ENCODE results near the gene ZFP36.
"Not testable (repeated sequence)": the region's sequence is repeated elsewhere in the genome, so short reads cannot be mapped to it uniquely, and the experiment has no call there.

ZFP36 gene, protein sequence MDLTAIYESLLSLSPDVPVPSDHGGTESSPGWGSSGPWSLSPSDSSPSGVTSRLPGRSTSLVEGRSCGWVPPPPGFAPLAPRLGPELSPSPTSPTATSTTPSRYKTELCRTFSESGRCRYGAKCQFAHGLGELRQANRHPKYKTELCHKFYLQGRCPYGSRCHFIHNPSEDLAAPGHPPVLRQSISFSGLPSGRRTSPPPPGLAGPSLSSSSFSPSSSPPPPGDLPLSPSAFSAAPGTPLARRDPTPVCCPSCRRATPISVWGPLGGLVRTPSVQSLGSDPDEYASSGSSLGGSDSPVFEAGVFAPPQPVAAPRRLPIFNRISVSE

GRCh38 chr19:39406656-39407409 is at the start of gene ZFP36:
ZFP36 (plus strand) TSS chr19:39406847; CDS start chr19:39406905, 58 bp downstream.
- no peak for FAIRE-seq

DNA sequence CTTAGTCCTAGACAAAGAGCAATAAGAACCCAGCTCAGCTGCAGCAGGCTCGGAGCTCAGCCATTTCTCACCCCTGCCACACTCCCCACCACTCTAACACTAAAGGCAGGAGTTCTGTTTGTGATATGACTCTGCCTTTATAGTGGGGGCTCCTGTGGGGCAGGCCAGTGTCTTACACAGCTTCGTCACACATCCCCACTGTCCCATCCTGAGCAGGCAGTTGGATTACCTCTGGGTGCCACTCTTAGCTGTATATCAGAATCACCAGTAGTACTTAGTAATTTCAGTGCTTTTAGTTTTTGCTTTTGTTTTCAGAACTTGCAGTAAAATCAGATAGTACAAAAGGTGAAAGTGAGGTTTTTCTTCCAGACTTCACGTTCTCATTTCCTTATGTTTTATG is 47.6 kb upstream of the ZFP36 start:
- FAIRE-seq = no peak

- no peak for FAIRE-seq
These were observed 46.0 kb upstream of the ZFP36 start for GRCh38 chr19:39360599-39360998.

GRCh38 chr19:39362682-39363657 is 43.7 kb upstream of the ZFP36 start:
- FAIRE-seq = no peak

GRCh38 chr19:39363901-39364457 is 42.7 kb upstream of the ZFP36 start:
- FAIRE-seq = no peak

DNA sequence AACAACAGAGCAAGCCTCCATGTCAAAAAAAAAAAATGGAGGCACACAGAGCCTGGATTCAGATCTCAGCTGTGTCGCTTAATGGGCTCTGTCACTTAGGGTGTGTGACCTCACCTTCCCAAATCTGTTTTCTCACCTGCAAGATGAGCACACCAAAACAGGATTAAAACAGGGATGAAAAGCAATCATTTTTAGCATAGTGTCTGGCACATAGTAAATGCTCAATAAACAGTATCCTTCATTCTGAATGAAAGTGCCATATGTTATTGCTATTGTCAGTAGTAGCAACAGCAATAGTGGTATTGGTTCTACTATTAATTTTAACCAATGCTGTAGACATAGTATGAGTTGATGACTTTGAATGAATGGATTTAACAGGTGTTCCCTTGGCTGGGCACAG is 41.1 kb upstream of the ZFP36 start:
- no peak for FAIRE-seq

GRCh38 chr19:39369200-39369599 is 37.4 kb upstream of the ZFP36 start:
- FAIRE-seq = no peak

- FAIRE-seq = no peak
These were observed 35.9 kb upstream of the ZFP36 start for GRCh38 chr19:39370735-39371134.

GRCh38 chr19:39372047-39372802 is 34.4 kb upstream of the ZFP36 start:
- FAIRE-seq = no peak

DNA sequence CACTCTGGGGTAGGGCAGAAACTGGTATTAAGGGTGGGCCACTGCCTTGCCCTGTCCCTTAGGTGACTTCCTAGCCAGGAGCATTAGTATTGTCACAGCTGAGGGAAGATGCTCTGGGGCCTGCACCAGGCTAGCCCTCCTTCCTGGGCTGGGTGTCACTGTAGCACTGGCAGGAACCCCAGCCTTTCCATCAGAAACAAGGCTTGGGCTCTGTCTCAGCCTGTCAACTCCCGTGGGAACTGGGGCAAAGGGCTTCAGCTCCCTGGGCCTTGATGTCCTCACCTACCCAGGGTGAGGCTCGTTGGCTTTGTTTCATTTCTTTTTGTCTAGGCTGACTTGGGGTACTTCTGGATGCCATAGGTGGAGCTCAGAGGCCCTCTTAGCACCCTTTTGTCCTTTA is 33.7 kb upstream of the ZFP36 start:
- no peak for FAIRE-seq

DNA sequence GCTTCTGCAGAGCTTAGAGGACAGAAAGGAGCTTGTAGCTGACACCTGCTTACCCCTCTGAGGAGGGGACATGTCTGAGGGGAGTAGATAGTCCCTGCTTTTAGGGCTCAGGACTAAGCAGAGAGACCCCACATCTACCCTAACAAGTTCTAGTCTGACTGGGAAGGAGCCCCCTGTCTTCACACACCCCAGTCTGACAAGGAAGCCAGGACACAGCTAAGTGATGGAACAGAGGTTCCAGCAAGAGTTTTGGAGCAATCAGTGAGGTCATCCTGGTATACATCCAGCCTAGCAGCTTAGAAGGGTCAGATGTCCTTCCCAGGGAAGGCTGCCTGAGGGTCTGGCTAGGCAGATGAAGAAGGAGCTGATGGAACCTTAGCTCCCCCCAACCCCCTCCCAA is 30.7 kb upstream of the ZFP36 start:
- FAIRE-seq = no peak

DNA sequence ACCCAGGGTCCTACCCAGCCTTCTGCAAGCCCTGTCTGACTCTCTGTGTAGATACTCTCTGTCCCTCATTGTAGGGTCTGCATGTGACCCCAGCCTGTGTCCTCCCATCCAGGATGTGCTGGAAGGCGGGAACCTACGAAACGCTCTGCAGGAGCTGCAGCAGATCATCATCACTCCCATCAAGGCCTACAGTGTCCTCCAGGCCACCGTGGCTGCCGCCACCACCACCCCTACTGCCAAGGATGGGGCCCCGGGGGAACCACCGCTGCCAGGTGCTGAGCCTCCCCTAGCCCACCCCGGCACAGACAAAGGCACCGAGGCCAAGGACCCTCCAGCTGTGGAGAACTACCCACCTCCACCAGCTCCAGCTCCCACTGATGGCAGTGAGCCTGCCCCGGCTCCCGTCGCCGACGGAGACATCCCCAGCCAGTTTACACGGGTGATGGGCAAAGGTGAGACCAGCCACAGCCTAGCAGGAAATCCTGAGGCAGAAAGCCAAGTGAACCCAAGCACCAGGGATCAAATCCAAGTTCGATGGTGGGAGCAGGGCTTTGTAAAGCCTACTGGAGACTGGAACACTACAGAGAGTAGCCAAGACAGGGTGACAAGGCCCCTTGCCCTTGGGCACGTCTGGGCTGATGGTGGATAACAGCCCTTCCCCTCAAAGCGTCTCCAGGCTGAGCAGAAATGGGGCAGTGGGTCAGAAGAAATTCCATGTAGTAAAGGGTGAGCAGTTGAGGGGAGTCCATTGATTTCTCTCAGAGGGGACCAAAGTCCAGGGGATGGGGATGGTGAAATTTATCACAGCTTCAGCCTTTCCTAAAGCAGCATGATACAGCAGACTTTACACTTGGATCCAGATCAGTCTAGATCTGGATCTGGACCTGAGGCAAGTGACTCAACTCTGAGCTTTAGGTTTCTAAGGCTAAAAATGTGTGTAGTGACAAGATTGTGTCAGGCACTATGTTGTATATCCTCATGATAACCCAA is 29.0 kb upstream of the ZFP36 start:
- FAIRE-seq = no peak

GRCh38 chr19:39379366-39379765 is 27.3 kb upstream of the ZFP36 start:
- not testable (repeated sequence) for FAIRE-seq

GRCh38 chr19:39379865-39380396 is 26.7 kb upstream of the ZFP36 start:
- no peak for FAIRE-seq

GRCh38 chr19:39380521-39381502 is 25.8 kb upstream of the ZFP36 start:
- FAIRE-seq = no peak

DNA sequence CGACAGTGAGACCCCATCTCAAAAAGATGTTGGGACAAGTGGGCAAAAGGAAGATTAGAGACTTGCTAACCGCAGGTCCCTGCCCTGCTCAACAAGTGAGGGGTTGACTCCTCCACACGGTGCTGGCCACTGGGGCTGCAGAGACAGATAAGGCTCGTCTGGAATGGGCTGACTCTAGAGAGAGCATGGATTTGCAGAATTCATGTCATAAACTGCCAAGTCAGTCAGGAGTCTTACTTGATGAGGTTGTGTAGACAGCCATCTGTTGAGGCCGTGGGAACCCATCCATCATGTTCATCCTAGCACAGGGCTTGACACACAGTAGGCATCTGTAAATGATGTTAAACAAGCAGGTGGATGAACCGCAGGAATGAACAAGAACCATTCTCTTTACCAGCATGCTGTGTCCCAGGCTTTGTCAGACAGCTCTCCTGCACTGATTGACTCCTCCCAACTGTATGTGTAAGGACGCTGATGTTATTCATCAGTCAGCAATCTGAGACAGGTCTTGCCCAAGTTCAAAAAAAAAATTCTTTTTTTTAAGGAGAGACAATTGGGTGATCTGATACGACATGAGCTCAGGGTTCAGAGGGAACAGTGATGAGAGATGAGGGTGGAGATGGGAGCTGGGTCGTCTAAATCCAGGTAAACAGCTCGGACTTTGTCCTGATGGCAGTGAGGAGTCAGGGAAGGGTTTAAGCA is 24.6 kb upstream of the ZFP36 start:
- FAIRE-seq = no peak

- FAIRE-seq = no peak
These were observed 23.4 kb upstream of the ZFP36 start for GRCh38 chr19:39382991-39383828.
